Neural cell (in vitro differentiated cells): ENCODE data around the gene PSMB1.

Source experiments
- EP300 ChIP-seq: fragments of 450-650 bp; conservative IDR thresholded peaks from 2 replicates; pipeline ENCODE4 v1.6.1; 2014; ENCODE audit warnings: antibody characterized with exemption, mild to moderate bottlenecking, moderate library complexity; ENCODE audit not compliant: poor library complexity, severe bottlenecking
- EZH2 ChIP-seq: fragments of 200-600, 300-800 bp; shearing (Covaris generic), sonication (generic); IDR thresholded peaks from 2 replicates; pipeline ENCODE4 v1.6.1; 2014; ENCODE audit warnings: antibody characterized with exemption, low read length, borderline replicate concordance, mild to moderate bottlenecking; ENCODE audit not compliant: insufficient read depth, poor library complexity, severe bottlenecking
- MXI1 ChIP-seq: fragments of 450-650 bp; conservative IDR thresholded peaks from 2 replicates; pipeline ENCODE4 v1.6.1; 2014; ENCODE audit warnings: antibody characterized with exemption, mild to moderate bottlenecking; ENCODE audit not compliant: poor library complexity, severe bottlenecking
- POLR2AphosphoS5 ChIP-seq: IDR thresholded peaks from 2 replicates; pipeline ENCODE4 v1.6.1; 2012
- RAD21 ChIP-seq: fragments of 450-650 bp; conservative IDR thresholded peaks from 2 replicates; pipeline ENCODE4 v1.6.1; 2014; ENCODE audit warnings: antibody characterized with exemption, mild to moderate bottlenecking, moderate library complexity
- TAF1 ChIP-seq: IDR thresholded peaks from 2 replicates; pipeline ENCODE4 v1.6.1; 2012; ENCODE audit warnings: low read depth
- TF ChIP-seq, protein P1 (sequence below): fragments of 450-650 bp; IDR thresholded peaks from 2 replicates; pipeline ENCODE4 v1.5.1; 2014; ENCODE audit warnings: antibody characterized with exemption, mild to moderate bottlenecking, moderate library complexity; ENCODE audit not compliant: poor library complexity, severe bottlenecking
- TF ChIP-seq, protein P2 (sequence below): IDR thresholded peaks from 2 replicates; pipeline ENCODE4 v1.6.1; 2012; ENCODE audit warnings: borderline replicate concordance

DNA sequence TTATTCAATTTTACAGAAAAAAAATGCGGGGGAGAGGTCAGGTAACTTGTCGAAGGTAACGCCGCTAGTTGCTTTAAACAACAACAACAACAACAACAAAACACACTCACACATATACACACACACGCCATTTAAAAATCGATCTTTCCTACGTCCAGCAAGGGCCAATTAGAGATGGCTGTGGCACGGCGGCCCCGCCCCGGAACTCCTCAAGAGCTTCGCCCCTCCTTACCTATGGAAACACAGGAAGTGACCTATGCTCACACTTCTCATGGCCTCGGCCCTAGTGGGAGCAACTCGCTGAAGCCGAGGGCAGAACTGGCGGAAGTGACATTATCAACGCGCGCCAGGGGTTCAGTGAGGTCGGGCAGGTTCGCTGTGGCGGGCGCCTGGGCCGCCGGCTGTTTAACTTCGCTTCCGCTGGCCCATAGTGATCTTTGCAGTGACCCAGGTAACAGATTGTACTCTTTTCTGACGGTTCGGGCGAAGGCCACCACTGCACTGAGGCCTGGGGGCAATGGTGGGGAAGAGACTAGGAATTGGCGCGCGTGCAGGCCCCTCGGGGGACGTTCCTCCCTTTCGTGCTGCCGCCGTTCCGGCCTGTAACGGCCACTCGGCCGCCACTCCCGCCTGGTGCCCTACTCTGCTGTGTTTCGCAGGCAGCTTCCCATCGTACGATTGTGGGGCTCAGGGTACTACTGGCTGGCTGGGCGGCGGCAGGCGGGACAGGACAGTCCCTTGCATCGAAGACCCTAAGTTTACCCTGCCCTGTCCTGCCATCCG lies 1.1 kb upstream of the PSMB1 start, which contains the start of gene TBP:
- TF ChIP-seq, protein P1, sequence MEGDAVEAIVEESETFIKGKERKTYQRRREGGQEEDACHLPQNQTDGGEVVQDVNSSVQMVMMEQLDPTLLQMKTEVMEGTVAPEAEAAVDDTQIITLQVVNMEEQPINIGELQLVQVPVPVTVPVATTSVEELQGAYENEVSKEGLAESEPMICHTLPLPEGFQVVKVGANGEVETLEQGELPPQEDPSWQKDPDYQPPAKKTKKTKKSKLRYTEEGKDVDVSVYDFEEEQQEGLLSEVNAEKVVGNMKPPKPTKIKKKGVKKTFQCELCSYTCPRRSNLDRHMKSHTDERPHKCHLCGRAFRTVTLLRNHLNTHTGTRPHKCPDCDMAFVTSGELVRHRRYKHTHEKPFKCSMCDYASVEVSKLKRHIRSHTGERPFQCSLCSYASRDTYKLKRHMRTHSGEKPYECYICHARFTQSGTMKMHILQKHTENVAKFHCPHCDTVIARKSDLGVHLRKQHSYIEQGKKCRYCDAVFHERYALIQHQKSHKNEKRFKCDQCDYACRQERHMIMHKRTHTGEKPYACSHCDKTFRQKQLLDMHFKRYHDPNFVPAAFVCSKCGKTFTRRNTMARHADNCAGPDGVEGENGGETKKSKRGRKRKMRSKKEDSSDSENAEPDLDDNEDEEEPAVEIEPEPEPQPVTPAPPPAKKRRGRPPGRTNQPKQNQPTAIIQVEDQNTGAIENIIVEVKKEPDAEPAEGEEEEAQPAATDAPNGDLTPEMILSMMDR = no peak
- TF ChIP-seq, protein P2, sequence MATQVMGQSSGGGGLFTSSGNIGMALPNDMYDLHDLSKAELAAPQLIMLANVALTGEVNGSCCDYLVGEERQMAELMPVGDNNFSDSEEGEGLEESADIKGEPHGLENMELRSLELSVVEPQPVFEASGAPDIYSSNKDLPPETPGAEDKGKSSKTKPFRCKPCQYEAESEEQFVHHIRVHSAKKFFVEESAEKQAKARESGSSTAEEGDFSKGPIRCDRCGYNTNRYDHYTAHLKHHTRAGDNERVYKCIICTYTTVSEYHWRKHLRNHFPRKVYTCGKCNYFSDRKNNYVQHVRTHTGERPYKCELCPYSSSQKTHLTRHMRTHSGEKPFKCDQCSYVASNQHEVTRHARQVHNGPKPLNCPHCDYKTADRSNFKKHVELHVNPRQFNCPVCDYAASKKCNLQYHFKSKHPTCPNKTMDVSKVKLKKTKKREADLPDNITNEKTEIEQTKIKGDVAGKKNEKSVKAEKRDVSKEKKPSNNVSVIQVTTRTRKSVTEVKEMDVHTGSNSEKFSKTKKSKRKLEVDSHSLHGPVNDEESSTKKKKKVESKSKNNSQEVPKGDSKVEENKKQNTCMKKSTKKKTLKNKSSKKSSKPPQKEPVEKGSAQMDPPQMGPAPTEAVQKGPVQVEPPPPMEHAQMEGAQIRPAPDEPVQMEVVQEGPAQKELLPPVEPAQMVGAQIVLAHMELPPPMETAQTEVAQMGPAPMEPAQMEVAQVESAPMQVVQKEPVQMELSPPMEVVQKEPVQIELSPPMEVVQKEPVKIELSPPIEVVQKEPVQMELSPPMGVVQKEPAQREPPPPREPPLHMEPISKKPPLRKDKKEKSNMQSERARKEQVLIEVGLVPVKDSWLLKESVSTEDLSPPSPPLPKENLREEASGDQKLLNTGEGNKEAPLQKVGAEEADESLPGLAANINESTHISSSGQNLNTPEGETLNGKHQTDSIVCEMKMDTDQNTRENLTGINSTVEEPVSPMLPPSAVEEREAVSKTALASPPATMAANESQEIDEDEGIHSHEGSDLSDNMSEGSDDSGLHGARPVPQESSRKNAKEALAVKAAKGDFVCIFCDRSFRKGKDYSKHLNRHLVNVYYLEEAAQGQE = peak; percentile 61
- no peak for TF ChIP-seq EZH2
- peak; percentile 86 for TF ChIP-seq POLR2AphosphoS5
- TF ChIP-seq MXI1 = peak; percentile 62
- peak; percentile 70 for TF ChIP-seq EP300
- TF ChIP-seq TAF1 = no peak
- TF ChIP-seq RAD21 = no peak
